ENCODE results near the gene PPAN.
A peak's percentile ranks its signal among the peaks of the same experiment; 100 is the strongest.

The PPAN gene

DNA sequence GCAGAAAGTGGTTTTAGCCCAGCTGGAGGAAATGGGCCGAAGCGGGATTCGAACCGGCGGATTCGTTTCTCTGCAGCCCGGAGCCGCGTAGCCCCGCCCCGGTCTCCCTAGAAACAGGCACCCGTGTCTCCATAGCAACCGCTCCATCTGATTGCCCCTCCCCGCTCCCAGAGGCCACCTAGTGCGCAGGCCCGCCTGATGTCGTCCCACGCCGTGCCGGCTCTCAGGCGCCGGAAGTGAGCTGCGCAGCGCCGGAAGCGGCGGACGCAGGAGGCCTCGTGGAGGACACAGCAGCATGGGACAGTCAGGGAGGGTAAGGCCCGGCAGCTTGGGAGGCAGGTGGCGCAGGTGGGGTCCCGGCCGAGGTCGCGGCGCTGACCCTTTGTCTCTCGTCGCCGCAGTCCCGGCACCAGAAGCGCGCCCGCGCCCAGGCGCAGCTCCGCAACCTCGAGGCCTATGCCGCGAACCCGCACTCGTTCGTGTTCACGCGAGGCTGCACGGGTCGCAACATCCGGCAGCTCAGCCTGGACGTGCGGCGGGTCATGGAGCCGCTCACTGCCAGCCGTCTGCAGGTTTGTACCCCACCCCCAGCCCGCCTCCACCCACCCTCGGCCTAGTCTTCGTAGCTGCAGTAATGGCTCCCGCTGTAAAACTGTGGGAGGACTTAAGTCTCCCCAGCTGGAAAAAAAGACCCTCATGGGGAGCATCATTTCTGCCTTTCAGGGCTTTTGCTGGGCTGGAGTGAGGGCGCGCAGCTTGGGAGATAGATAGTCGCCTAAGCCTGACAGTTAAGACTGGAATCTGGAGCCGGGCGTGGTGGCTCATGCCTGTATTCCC lies at the start of gene PPAN (continued):
- TF ChIP-seq ZNF280D (tag by site-specific recombination; IDR thresholded peaks at IDR 0.05): no peak
- no peak for TF ChIP-seq ZNF785 (tag by site-specific recombination; IDR thresholded peaks at IDR 0.05)
- TF ChIP-seq ZNF610 (tag by site-specific recombination; IDR thresholded peaks at IDR 0.05; ENCODE audit: borderline replicate concordance): peak; percentile 17; the same call in 1 of the 2 replicates
- no peak for TF ChIP-seq ZNF654 (tag by site-specific recombination; IDR thresholded peaks at IDR 0.05; ENCODE audit: low read depth)
- TF ChIP-seq ZBTB8A (tag by site-specific recombination; IDR thresholded peaks at IDR 0.05): no peak
- TF ChIP-seq ZNF362 (tag by site-specific recombination; IDR thresholded peaks at IDR 0.05): no peak
- TF ChIP-seq, protein P1, sequence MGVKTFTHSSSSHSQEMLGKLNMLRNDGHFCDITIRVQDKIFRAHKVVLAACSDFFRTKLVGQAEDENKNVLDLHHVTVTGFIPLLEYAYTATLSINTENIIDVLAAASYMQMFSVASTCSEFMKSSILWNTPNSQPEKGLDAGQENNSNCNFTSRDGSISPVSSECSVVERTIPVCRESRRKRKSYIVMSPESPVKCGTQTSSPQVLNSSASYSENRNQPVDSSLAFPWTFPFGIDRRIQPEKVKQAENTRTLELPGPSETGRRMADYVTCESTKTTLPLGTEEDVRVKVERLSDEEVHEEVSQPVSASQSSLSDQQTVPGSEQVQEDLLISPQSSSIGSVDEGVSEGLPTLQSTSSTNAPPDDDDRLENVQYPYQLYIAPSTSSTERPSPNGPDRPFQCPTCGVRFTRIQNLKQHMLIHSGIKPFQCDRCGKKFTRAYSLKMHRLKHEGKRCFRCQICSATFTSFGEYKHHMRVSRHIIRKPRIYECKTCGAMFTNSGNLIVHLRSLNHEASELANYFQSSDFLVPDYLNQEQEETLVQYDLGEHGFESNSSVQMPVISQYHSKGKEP (tag by site-specific recombination; IDR thresholded peaks at IDR 0.05): no peak
- no peak; the same call in 1 of the 2 replicates for TF ChIP-seq ZBTB1 (tag by site-specific recombination; IDR thresholded peaks at IDR 0.05)
- TF ChIP-seq ZNF350 (tag by site-specific recombination; IDR thresholded peaks at IDR 0.05): no peak
- TF ChIP-seq ZNF621 (tag by site-specific recombination; IDR thresholded peaks at IDR 0.05): no peak
- peak; percentile 29; the same call in 1 of the 2 replicates for TF ChIP-seq ZNF394 (tag by site-specific recombination; IDR thresholded peaks at IDR 0.05; ENCODE audit: borderline replicate concordance)
- no peak for TF ChIP-seq ZNF548 (tag by site-specific recombination; IDR thresholded peaks at IDR 0.05)
- TF ChIP-seq KLF1 (tag by site-specific recombination; IDR thresholded peaks at IDR 0.05): no peak
- no peak for TF ChIP-seq ZNF639 (tag by site-specific recombination; IDR thresholded peaks at IDR 0.05)
- no peak for TF ChIP-seq ZNF366 (tag by site-specific recombination; conservative IDR thresholded peaks at IDR 0.05)
- peak; percentile 46; the same call in 1 of the 2 replicates for TF ChIP-seq ZFHX2 (tag by site-specific recombination; conservative IDR thresholded peaks at IDR 0.05)
- TF ChIP-seq, protein P2, sequence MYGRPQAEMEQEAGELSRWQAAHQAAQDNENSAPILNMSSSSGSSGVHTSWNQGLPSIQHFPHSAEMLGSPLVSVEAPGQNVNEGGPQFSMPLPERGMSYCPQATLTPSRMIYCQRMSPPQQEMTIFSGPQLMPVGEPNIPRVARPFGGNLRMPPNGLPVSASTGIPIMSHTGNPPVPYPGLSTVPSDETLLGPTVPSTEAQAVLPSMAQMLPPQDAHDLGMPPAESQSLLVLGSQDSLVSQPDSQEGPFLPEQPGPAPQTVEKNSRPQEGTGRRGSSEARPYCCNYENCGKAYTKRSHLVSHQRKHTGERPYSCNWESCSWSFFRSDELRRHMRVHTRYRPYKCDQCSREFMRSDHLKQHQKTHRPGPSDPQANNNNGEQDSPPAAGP (tag by site-specific recombination; IDR thresholded peaks at IDR 0.05): peak; percentile 44; the same call in 1 of the 2 replicates
- no peak for TF ChIP-seq ZNF701 (tag by site-specific recombination; IDR thresholded peaks at IDR 0.05)
- TF ChIP-seq MEIS1 (CRISPR knock-in tag; IDR thresholded peaks at IDR 0.05; ENCODE audit: borderline replicate concordance): no peak
- TF ChIP-seq, protein P3, sequence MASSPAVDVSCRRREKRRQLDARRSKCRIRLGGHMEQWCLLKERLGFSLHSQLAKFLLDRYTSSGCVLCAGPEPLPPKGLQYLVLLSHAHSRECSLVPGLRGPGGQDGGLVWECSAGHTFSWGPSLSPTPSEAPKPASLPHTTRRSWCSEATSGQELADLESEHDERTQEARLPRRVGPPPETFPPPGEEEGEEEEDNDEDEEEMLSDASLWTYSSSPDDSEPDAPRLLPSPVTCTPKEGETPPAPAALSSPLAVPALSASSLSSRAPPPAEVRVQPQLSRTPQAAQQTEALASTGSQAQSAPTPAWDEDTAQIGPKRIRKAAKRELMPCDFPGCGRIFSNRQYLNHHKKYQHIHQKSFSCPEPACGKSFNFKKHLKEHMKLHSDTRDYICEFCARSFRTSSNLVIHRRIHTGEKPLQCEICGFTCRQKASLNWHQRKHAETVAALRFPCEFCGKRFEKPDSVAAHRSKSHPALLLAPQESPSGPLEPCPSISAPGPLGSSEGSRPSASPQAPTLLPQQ (tag by site-specific recombination; IDR thresholded peaks at IDR 0.05): peak; percentile 62; the same call in 1 of the 2 replicates
- TF ChIP-seq ZNF280C (tag by site-specific recombination; IDR thresholded peaks at IDR 0.05): no peak
- 0 out of 2 replicates have a peak, but pooled peaks have one; percentile 18 for TF ChIP-seq ZNF24 (tag by site-specific recombination; IDR thresholded peaks at IDR 0.05)
- TF ChIP-seq HOXD13 (CRISPR knock-in tag; IDR thresholded peaks at IDR 0.05; ENCODE audit: borderline replicate concordance): no peak
- TF ChIP-seq GLIS2 (tag by site-specific recombination; IDR thresholded peaks at IDR 0.05): peak; percentile 90
